Lower lobe of right lung (tissue), 2 donors: ENCODE data around the gene E2F3. TPM values are rescaled to one million over a fixed set of nuclear protein-coding genes. Genes with fewer than 3 reads are reported as not detected.

ENCODE experiments used
- ATAC-seq, 2 donors: fragments of 200-7000 bp; cut with Tn5 transposase; one replicate each; pipeline ENCODE4 v1.9.1; 2020 to 2022; ENCODE audit warnings: mild to moderate bottlenecking in 2 of 2, moderate library complexity in 2 of 2
- DNase-seq: peaks from one replicate; pipeline ENCODE4 v3.0.0-alpha.2; 2020
- H3K27ac ChIP-seq: fragments of 200-600 bp; one replicate; pipeline ENCODE4 v1.8.0; 2022
- H3K27me3 ChIP-seq: fragments of 200-600 bp; one replicate; pipeline ENCODE4 v1.8.0; 2022; ENCODE audit warnings: low read depth
- H3K36me3 ChIP-seq: fragments of 200-600 bp; one replicate; pipeline ENCODE4 v1.8.0; 2022; ENCODE audit warnings: mild to moderate bottlenecking
- H3K4me1 ChIP-seq: fragments of 200-600 bp; one replicate; pipeline ENCODE4 v1.8.0; 2022
- H3K4me3 ChIP-seq: fragments of 200-600 bp; one replicate; pipeline ENCODE4 v1.8.0; 2022; ENCODE audit warnings: mild to moderate bottlenecking
- H3K9me3 ChIP-seq: fragments of 200-600 bp; one replicate; pipeline ENCODE4 v1.8.0; 2022
- intact Hi-C: fragments of 100-400 bp; cut with DNase I; formaldehyde crosslinking; loops from one replicate; pipeline ENCODE4 v1.11.0; 2022
- total RNA-seq: library from RNA; stranded (reverse); fragmentation: NEBNext Ultra II Directional; extraction: Animal tissue kit (Norgen Biotek cat#: 25700); gene quantifications from one replicate; pipeline ENCODE4 v1.2.1, GENCODE V29; 2021
- TF ChIP-seq, protein P1 (sequence below): fragments of 200-600 bp; IDR thresholded peaks from one replicate; pipeline ENCODE4 v1.8.0; 2022; ENCODE audit warnings: antibody characterized with exemption, mild to moderate bottlenecking
- donor health status: DM: no; HTN: yes; CAD: no; lungs with severe emphysema.

Gene E2F3
- total RNA-seq, 1 donor from 2014 or later: 9.8 TPM

GRCh38 chr6:20409427-20409971 is 7.8 kb downstream of the E2F3 start:
- Histone ChIP-seq H3K27ac (no peak overlapping the region), H3K4me3 (no peak overlapping the region), H3K27me3 (no peaks in the 10 kb centered on the region), H3K9me3 (no peaks in the 10 kb centered on the region), H3K36me3 (no peaks in the 10 kb centered on the region), H3K4me1 (peaks cover 14% of the 10 kb centered on the region)
- intact Hi-C loops: loop anchor here (10.0 kb wide), 1 partner anchor 115 kb away; no protein-coding TSS in a partner anchor
- ATAC-seq: no peak
- no peak for DNase-seq
- TF ChIP-seq, protein P1, sequence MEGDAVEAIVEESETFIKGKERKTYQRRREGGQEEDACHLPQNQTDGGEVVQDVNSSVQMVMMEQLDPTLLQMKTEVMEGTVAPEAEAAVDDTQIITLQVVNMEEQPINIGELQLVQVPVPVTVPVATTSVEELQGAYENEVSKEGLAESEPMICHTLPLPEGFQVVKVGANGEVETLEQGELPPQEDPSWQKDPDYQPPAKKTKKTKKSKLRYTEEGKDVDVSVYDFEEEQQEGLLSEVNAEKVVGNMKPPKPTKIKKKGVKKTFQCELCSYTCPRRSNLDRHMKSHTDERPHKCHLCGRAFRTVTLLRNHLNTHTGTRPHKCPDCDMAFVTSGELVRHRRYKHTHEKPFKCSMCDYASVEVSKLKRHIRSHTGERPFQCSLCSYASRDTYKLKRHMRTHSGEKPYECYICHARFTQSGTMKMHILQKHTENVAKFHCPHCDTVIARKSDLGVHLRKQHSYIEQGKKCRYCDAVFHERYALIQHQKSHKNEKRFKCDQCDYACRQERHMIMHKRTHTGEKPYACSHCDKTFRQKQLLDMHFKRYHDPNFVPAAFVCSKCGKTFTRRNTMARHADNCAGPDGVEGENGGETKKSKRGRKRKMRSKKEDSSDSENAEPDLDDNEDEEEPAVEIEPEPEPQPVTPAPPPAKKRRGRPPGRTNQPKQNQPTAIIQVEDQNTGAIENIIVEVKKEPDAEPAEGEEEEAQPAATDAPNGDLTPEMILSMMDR: no peak

- no peaks in the 10 kb centered on the region for H3K36me3 ChIP-seq
- ATAC-seq (no peak), DNase-seq (no peak)
- no peaks in the 10 kb centered on the region for H3K27me3 ChIP-seq
- TF ChIP-seq, protein P1: no peak
- H3K9me3 ChIP-seq: no peaks in the 10 kb centered on the region
- intact Hi-C loops: no loop called here
- H3K4me3 ChIP-seq: no peak overlapping the region
- H3K4me1 ChIP-seq: peaks cover 8% of the 10 kb centered on the region
- no peak overlapping the region for H3K27ac ChIP-seq
These were observed 9.9 kb downstream of the E2F3 start for GRCh38 chr6:20411544-20411943.

GRCh38 chr6:20411953-20412681 is 10.4 kb downstream of the E2F3 start:
- TF ChIP-seq, protein P1: no peak
- intact Hi-C loops: no loop called here
- DNase-seq: no peak
- H3K36me3 ChIP-seq: no peaks in the 10 kb centered on the region
- no peak for ATAC-seq
- no peak overlapping the region for H3K4me3 ChIP-seq
- H3K9me3 ChIP-seq: no peaks in the 10 kb centered on the region
- H3K27ac ChIP-seq: no peak overlapping the region
- H3K27me3 ChIP-seq: no peaks in the 10 kb centered on the region
- H3K4me1 ChIP-seq: peaks cover 8% of the 10 kb centered on the region

DNA sequence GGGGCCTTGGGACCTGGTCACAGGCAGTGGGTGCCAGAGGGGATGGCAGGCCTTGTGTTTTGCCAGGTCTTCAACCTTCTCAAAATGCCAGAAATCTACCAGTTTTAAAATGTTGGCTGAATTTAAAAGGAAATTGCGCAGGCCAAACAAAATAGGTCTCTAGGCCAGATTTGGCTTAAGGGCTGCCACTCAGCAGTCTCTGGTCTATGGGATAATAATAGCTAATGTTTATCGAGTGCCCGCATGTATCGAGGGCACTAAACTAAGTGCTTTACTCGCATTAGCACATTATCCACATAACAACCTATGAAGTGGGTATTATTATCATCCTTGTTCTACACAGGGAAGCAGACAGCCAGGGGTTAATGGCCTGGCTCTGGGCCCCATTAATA is 11.0 kb downstream of the E2F3 start:
- no peak for ATAC-seq
- Histone ChIP-seq H3K36me3 (no peaks in the 10 kb centered on the region), H3K27me3 (no peaks in the 10 kb centered on the region), H3K27ac (no peak overlapping the region), H3K9me3 (no peaks in the 10 kb centered on the region), H3K4me1 (peaks cover 8% of the 10 kb centered on the region), H3K4me3 (no peak overlapping the region)
- TF ChIP-seq, protein P1: no peak
- intact Hi-C loops: no loop called here
- no peak for DNase-seq

DNA sequence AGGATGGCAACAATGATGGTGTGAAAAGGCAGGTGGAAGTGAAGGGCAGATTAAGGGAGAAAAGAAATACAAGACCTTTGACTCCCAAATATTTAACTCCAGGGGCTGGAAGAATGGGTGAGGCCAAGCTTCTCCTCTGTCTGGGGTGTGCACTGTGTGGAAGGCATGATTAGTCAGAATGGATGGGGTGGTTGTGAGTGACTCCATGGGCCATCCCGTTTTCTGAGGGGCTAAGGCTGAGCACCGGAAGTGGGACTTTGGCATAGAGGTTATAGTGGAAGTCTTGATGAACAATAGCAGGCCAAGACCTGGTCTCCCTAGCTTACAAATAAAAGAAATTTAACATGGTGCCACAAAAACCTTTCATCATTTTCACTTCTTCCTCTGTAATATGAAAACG is 12.1 kb downstream of the E2F3 start:
- no peak overlapping the region for H3K4me3 ChIP-seq
- no peak for ATAC-seq
- TF ChIP-seq, protein P1: no peak
- no peaks in the 10 kb centered on the region for H3K27me3 ChIP-seq
- H3K4me1 ChIP-seq: peaks cover 13% of the 10 kb centered on the region
- intact Hi-C loops: no loop called here
- no peaks in the 10 kb centered on the region for H3K36me3 ChIP-seq
- DNase-seq: no peak
- no peak overlapping the region for H3K27ac ChIP-seq
- no peaks in the 10 kb centered on the region for H3K9me3 ChIP-seq
